HL-60 (cell line): ENCODE measurements around the gene RCAN3.
"Not testable (repeated sequence)": the region's sequence is repeated elsewhere in the genome, so short reads cannot be mapped to it uniquely, and the experiment has no call there.

Experiments
- DNase-seq, 2 experiments: peaks; one replicate each; pipeline ENCODE4 v3.0.0-alpha.2; 2010 to 2020; ENCODE audit warnings: low read depth in 1 of 2, low spot score in 1 of 2
- H3K27ac ChIP-seq: fragments of 250-450 bp; sonication (Bioruptor Pico); replicated peaks from 2 replicates; pipeline ENCODE4 v1.5.1; 2020; ENCODE audit warnings: mild to moderate bottlenecking, moderate library complexity
- H3K27me3 ChIP-seq: fragments of 250-450 bp; sonication (Bioruptor Pico); 2 replicates; pipeline ENCODE4 v1.5.1; 2021; ENCODE audit warnings: mild to moderate bottlenecking, moderate library complexity; ENCODE audit not compliant: insufficient read depth, poor library complexity, severe bottlenecking
- H3K4me3 ChIP-seq: replicated peaks from 2 replicates; pipeline ENCODE4 v1.5.1; 2011; ENCODE audit warnings: mild to moderate bottlenecking, control low read depth, low read length; ENCODE audit not compliant: insufficient read depth
- GABPA ChIP-seq: IDR thresholded peaks from 2 replicates; pipeline ENCODE4 v1.6.1; 2012; ENCODE audit warnings: low read depth
- POLR2AphosphoS5 ChIP-seq: IDR thresholded peaks from 2 replicates; pipeline ENCODE4 v1.6.1; 2012; ENCODE audit warnings: low read depth
- SPI1 ChIP-seq: IDR thresholded peaks from 2 replicates; pipeline ENCODE4 v1.6.1; 2012; ENCODE audit warnings: low read depth, mild to moderate bottlenecking, borderline replicate concordance
- TF ChIP-seq, protein P1 (sequence below): IDR thresholded peaks from one replicate; pipeline ENCODE4 v1.5.1; 2011; ENCODE audit warnings: low read length, control low read depth, inconsistent platforms; ENCODE audit not compliant: insufficient read depth
- TF ChIP-seq, protein P2 (sequence below): IDR thresholded peaks from 2 replicates; pipeline ENCODE4 v1.6.1; 2012; ENCODE audit warnings: low read depth; ENCODE audit not compliant: insufficient replicate concordance

RCAN3 gene

DNA sequence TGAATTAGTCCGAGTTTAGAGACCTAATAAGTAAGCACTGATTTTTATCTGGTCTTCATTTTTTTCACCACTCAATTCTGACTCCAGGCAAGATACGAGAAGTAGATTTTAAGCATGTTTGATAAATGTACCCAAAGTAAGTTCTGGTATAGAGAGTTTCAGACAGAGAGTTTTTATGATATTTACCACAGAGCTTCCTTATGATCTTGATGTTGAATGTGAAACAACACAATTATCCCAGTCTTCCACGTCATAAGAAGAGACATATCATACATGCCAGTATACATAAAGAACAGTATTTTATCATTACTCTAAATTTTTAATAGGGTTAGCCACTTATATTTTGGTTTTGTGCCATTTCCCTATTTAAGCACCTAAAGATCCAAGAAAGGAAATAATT lies 45.4 kb downstream of the RCAN3 start:
- DNase-seq = no peak
- no peak for TF ChIP-seq SPI1
- TF ChIP-seq, protein P1, sequence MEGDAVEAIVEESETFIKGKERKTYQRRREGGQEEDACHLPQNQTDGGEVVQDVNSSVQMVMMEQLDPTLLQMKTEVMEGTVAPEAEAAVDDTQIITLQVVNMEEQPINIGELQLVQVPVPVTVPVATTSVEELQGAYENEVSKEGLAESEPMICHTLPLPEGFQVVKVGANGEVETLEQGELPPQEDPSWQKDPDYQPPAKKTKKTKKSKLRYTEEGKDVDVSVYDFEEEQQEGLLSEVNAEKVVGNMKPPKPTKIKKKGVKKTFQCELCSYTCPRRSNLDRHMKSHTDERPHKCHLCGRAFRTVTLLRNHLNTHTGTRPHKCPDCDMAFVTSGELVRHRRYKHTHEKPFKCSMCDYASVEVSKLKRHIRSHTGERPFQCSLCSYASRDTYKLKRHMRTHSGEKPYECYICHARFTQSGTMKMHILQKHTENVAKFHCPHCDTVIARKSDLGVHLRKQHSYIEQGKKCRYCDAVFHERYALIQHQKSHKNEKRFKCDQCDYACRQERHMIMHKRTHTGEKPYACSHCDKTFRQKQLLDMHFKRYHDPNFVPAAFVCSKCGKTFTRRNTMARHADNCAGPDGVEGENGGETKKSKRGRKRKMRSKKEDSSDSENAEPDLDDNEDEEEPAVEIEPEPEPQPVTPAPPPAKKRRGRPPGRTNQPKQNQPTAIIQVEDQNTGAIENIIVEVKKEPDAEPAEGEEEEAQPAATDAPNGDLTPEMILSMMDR = no peak
- TF ChIP-seq, protein P2, sequence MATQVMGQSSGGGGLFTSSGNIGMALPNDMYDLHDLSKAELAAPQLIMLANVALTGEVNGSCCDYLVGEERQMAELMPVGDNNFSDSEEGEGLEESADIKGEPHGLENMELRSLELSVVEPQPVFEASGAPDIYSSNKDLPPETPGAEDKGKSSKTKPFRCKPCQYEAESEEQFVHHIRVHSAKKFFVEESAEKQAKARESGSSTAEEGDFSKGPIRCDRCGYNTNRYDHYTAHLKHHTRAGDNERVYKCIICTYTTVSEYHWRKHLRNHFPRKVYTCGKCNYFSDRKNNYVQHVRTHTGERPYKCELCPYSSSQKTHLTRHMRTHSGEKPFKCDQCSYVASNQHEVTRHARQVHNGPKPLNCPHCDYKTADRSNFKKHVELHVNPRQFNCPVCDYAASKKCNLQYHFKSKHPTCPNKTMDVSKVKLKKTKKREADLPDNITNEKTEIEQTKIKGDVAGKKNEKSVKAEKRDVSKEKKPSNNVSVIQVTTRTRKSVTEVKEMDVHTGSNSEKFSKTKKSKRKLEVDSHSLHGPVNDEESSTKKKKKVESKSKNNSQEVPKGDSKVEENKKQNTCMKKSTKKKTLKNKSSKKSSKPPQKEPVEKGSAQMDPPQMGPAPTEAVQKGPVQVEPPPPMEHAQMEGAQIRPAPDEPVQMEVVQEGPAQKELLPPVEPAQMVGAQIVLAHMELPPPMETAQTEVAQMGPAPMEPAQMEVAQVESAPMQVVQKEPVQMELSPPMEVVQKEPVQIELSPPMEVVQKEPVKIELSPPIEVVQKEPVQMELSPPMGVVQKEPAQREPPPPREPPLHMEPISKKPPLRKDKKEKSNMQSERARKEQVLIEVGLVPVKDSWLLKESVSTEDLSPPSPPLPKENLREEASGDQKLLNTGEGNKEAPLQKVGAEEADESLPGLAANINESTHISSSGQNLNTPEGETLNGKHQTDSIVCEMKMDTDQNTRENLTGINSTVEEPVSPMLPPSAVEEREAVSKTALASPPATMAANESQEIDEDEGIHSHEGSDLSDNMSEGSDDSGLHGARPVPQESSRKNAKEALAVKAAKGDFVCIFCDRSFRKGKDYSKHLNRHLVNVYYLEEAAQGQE = no peak
- no peak for TF ChIP-seq POLR2AphosphoS5
- no peak for TF ChIP-seq GABPA
- no peaks in the 10 kb centered on the region for H3K27me3 ChIP-seq
- no peak overlapping the region for H3K4me3 ChIP-seq
- H3K27ac ChIP-seq = no peak overlapping the region

DNA sequence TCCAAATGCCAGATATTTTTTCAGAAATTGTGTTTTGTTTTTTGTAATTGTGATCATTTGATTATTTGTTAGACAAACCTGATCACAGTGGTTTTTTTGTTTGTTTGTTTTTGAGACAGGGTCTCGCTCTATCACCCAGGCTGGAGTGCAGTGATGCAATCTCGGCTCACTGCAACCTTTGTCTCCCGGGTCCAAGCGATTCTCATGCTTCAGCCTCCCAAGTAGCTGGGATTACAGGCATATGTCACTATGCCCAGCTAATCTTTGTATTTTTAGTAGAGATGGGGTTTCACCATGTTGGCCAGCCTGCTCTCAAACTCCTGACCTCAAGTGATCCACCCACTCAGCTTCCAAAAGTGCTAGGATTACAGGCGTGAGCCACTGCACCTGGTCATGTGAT lies 46.6 kb downstream of the RCAN3 start:
- H3K4me3 ChIP-seq, DNase-seq: not testable (repeated sequence)

DNA sequence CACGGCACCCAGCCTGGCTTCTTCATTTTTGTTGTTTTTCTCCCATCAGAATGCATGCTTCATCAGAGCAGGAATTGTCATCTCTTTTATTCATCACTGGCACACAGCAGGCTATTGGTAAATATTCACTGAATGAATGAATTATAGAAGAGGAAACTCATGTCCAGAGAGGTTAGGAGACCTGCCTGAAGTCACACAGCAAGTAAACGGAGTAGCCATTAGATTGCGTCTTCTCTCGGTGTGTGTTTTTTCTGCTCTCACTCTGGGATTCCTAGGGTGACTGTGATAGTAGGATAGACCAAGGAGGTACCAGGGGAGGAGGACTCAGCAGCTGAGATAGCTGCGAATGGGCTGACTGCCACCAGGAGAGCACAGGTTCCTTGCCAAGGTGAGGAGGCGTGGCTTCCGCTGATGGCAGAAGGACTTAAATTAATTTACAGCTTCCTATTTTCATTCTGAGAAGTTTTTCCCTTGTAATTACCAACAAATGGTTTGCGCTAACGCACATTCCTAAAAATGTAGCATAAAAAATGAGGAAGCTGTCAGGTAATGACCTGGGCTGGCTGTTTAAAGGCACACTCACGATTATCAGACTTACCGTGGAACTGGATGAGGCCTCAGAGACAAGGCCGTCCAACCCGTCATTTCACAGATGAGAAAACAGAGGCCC lies 48.8 kb downstream of the RCAN3 start:
- Histone ChIP-seq H3K27ac (no peak overlapping the region), H3K4me3 (no peak overlapping the region), H3K27me3 (peaks cover 22% of the 10 kb centered on the region)
- no peak for DNase-seq
- TF ChIP-seq SPI1 = no peak
- TF ChIP-seq POLR2AphosphoS5 = no peak
- TF ChIP-seq, protein P1 = no peak
- no peak for TF ChIP-seq GABPA
- TF ChIP-seq, protein P2 = no peak

More for the DNA sequence above, 46.6 kb downstream of the RCAN3 start:
- H3K27me3 ChIP-seq, H3K27ac ChIP-seq: not testable (repeated sequence)

DNA sequence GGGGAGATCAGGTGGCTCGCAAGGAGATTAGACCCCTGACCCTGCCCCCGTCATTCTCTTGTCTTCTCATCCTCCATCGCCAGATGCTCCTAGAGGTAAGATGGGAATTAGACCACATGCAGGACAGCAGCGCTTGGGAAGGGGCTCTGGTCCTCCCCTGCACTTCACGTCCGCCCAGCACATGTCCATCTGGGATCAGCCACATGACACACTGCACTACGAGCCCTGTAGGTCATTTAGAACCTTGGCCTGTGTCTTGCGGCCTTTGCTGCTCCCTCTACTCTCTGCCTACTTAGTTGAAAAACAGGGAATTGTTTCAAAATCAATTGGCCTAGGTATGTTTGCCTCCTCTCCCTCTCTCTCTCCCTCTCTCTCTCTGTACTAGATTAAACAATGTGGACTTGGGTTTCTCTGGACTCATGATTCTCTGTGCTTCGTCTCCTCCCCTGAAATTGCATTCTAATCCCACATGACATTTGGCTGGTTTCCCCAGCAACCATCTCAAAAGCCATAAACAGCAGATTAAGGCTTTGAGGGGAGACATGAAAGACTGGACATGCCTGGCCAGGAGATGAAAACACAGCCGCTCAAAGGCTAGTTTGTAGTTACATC lies 49.4 kb downstream of the RCAN3 start:
- TF ChIP-seq, protein P1 = no peak
- TF ChIP-seq SPI1 (no peak), POLR2AphosphoS5 (no peak), GABPA (no peak)
- TF ChIP-seq, protein P2 = no peak
- Histone ChIP-seq H3K27me3 (peaks cover 29% of the 10 kb centered on the region), H3K4me3 (no peak overlapping the region), H3K27ac (no peak overlapping the region)
- DNase-seq = no peak
